MM.1S (cell line): ENCODE measurements around the gene LMOD1.

Experiments used
- DNase-seq: peaks from one replicate; pipeline ENCODE4 v3.0.0-alpha.2; 2015
- H2AFZ ChIP-seq: fragments of 300-600 bp; sonication (generic); 2 replicates; pipeline ENCODE4 v1.6.0; 2016; ENCODE audit warnings: antibody characterized with exemption, low read length
- H3F3A ChIP-seq: fragments of 300-600 bp; sonication (generic); 2 replicates; pipeline ENCODE4 v1.6.1; 2016; ENCODE audit warnings: mild to moderate bottlenecking, antibody characterized with exemption, low read length, moderate library complexity, mixed read lengths; ENCODE audit not compliant: insufficient read depth
- H3K27ac ChIP-seq: fragments of 300-600 bp; sonication (generic); 2 replicates; pipeline ENCODE4 v1.5.1; 2016; ENCODE audit warnings: mild to moderate bottlenecking, low read length
- H3K27me3 ChIP-seq: fragments of 300-600 bp; sonication (generic); replicated peaks from 2 replicates; pipeline ENCODE4 v1.6.0; 2016; ENCODE audit warnings: low read length; ENCODE audit not compliant: insufficient read depth
- H3K36me3 ChIP-seq: fragments of 300-600 bp; sonication (generic); replicated peaks from 2 replicates; pipeline ENCODE4 v1.6.1; 2016; ENCODE audit warnings: mild to moderate bottlenecking, low read length, mixed read lengths; ENCODE audit not compliant: insufficient read depth
- H3K4me1 ChIP-seq: fragments of 300-600 bp; sonication (generic); 2 replicates; pipeline ENCODE4 v1.6.1; 2016; ENCODE audit warnings: low read length, mixed read lengths
- H3K4me2 ChIP-seq: fragments of 300-600 bp; sonication (generic); 2 replicates; pipeline ENCODE4 v1.6.0; 2016; ENCODE audit warnings: low read depth, low read length
- H3K4me3 ChIP-seq: fragments of 300-600 bp; sonication (generic); 2 replicates; pipeline ENCODE4 v1.5.1; 2016; ENCODE audit warnings: low read length, mixed read lengths
- H3K79me2 ChIP-seq: fragments of 300-600 bp; sonication (generic); 2 replicates; pipeline ENCODE4 v1.6.1; 2016; ENCODE audit warnings: mixed run types, low read length, mixed read lengths
- H3K9ac ChIP-seq: fragments of 300-600 bp; sonication (generic); 2 replicates; pipeline ENCODE4 v1.6.1; 2016; ENCODE audit warnings: low read length, mixed read lengths
- H3K9me2 ChIP-seq: fragments of 300-600 bp; sonication (generic); replicated peaks from 2 replicates; pipeline ENCODE4 v1.6.1; 2016; ENCODE audit warnings: mild to moderate bottlenecking, low read length, mixed read lengths; ENCODE audit not compliant: insufficient read depth
- H3K9me3 ChIP-seq: fragments of 300-600 bp; sonication (generic); replicated peaks from 2 replicates; pipeline ENCODE4 v1.6.1; 2016; ENCODE audit warnings: mild to moderate bottlenecking, low read length, mixed read lengths; ENCODE audit not compliant: insufficient read depth
- H4K20me1 ChIP-seq: fragments of 300-600 bp; sonication (generic); 2 replicates; pipeline ENCODE4 v1.6.1; 2016; ENCODE audit warnings: mild to moderate bottlenecking, low read length, moderate library complexity, mixed read lengths; ENCODE audit not compliant: insufficient read depth
- EZH2 ChIP-seq: fragments of 300-600 bp; sonication (generic); optimal IDR thresholded peaks from 2 replicates; pipeline ENCODE3; 2017; ENCODE audit warnings: low read depth, mild to moderate bottlenecking, antibody characterized with exemption, low read length, mixed read lengths
- EZH2phosphoT487 ChIP-seq: fragments of 300-600 bp; sonication (generic); IDR thresholded peaks from 2 replicates; pipeline ENCODE4 v1.6.1; 2018; ENCODE audit warnings: antibody characterized with exemption, low read length
- TF ChIP-seq, protein P1 (sequence below): fragments of 300-600 bp; sonication (generic); IDR thresholded peaks from 2 replicates; pipeline ENCODE4 v1.5.1; 2016; ENCODE audit warnings: antibody characterized with exemption, low read length, mixed read lengths

The LMOD1 gene

GRCh38 chr1:201877877-201878401, 68.4 kb downstream of the LMOD1 start:
- H3K27ac ChIP-seq, result no peak overlapping the region
- H3K4me1 ChIP-seq, result peaks cover 12% of the 10 kb centered on the region
- H2AFZ ChIP-seq, result no peak overlapping the region
- H3K79me2 ChIP-seq, result no peaks in the 10 kb centered on the region
- DNase-seq, result peak; percentile 58
- TF ChIP-seq EZH2, result no peak
- TF ChIP-seq, protein P1, sequence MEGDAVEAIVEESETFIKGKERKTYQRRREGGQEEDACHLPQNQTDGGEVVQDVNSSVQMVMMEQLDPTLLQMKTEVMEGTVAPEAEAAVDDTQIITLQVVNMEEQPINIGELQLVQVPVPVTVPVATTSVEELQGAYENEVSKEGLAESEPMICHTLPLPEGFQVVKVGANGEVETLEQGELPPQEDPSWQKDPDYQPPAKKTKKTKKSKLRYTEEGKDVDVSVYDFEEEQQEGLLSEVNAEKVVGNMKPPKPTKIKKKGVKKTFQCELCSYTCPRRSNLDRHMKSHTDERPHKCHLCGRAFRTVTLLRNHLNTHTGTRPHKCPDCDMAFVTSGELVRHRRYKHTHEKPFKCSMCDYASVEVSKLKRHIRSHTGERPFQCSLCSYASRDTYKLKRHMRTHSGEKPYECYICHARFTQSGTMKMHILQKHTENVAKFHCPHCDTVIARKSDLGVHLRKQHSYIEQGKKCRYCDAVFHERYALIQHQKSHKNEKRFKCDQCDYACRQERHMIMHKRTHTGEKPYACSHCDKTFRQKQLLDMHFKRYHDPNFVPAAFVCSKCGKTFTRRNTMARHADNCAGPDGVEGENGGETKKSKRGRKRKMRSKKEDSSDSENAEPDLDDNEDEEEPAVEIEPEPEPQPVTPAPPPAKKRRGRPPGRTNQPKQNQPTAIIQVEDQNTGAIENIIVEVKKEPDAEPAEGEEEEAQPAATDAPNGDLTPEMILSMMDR, result peak; percentile 62
- no peak overlapping the region for H3K9ac ChIP-seq
- no peaks in the 10 kb centered on the region for H3K27me3 ChIP-seq
- H3K36me3 ChIP-seq, result 0 out of 2 replicates have a peak, but pooled peaks cover 5% of the 10 kb centered on the region
- H3K9me3 ChIP-seq, result no peaks in the 10 kb centered on the region
- no peak overlapping the region for H3K4me3 ChIP-seq
- no peaks in the 10 kb centered on the region for H3K9me2 ChIP-seq
- H3K4me2 ChIP-seq, result no peak overlapping the region
- H4K20me1 ChIP-seq, result no peaks in the 10 kb centered on the region
- peaks cover 3% of the 10 kb centered on the region; the same call in 1 of the 2 replicates for H3F3A ChIP-seq

DNA sequence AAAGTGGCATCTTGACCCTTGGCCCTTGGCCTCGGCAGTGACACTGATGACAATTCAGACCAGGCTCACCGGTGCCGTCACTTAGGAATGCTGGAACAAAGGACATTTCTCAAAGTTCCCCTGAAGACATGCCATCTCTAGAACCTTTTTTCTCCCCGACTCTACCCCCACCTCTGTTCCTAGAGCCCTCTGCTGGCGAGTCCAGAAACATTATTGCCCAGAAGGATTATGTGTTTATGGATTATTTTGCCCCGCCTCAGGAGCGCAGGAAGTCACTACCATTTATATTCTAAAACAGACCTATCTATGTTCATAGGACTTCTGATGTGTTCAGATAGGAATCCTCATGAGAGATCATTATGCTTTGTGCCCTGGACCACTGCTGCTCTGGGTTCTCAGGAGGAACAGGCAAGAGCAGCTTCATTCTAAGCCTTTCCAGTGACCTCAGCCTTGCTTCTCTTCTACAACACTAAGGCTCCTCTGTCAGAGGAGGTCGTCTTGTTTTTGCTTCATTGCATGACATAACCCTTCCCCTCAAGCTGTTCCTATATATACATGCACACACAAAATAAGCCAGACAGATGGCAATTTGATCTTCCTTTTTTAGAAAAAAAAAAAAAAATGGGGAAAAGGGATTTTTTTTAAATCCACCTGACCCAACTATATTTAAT, 70.1 kb downstream of the LMOD1 start:
- H2AFZ ChIP-seq, result no peak overlapping the region
- H3F3A ChIP-seq, result no peaks in the 10 kb centered on the region
- no peak overlapping the region for H3K4me3 ChIP-seq
- H3K79me2 ChIP-seq, result no peaks in the 10 kb centered on the region
- no peak for DNase-seq
- no peaks in the 10 kb centered on the region for H3K4me1 ChIP-seq
- no peak overlapping the region for H3K9ac ChIP-seq
- no peak overlapping the region for H3K27ac ChIP-seq
- H4K20me1 ChIP-seq, result no peaks in the 10 kb centered on the region
- H3K9me2 ChIP-seq, result no peaks in the 10 kb centered on the region
- no peaks in the 10 kb centered on the region for H3K27me3 ChIP-seq
- no peak for TF ChIP-seq EZH2
- TF ChIP-seq, protein P1, result peak; percentile 27
- TF ChIP-seq EZH2phosphoT487, result no peak
- H3K9me3 ChIP-seq, result no peaks in the 10 kb centered on the region
- H3K4me2 ChIP-seq, result no peak overlapping the region
- 0 out of 2 replicates have a peak, but pooled peaks cover 9% of the 10 kb centered on the region for H3K36me3 ChIP-seq

GRCh38 chr1:201874672-201875071, 71.7 kb downstream of the LMOD1 start:
- Histone ChIP-seq H3K36me3 (peaks cover 20% of the 10 kb centered on the region; the same call in 1 of the 2 replicates), H3F3A (no peaks in the 10 kb centered on the region), H3K79me2 (no peaks in the 10 kb centered on the region), H3K9ac (no peak overlapping the region), H3K9me2 (no peaks in the 10 kb centered on the region), H3K27me3 (no peaks in the 10 kb centered on the region), H3K4me3 (no peak overlapping the region), H3K4me1 (no peaks in the 10 kb centered on the region), H3K27ac (no peak overlapping the region), H3K9me3 (no peaks in the 10 kb centered on the region), H3K4me2 (no peak overlapping the region), H2AFZ (no peak overlapping the region), H4K20me1 (no peaks in the 10 kb centered on the region)
- no peak for TF ChIP-seq EZH2phosphoT487
- TF ChIP-seq EZH2, result no peak
- TF ChIP-seq, protein P1, result no peak
- no peak for DNase-seq
